PFSK-1 (cell line): ENCODE measurements around the gene NFATC4.

Experiments used
- FOXP2 ChIP-seq: optimal IDR thresholded peaks from 2 replicates; pipeline ENCODE3; 2011; ENCODE audit warnings: borderline replicate concordance, control low read depth, inconsistent platforms; ENCODE audit not compliant: insufficient read depth; ENCODE audit errors: extremely low read length, extremely low read depth
- POLR2AphosphoS5 ChIP-seq: IDR thresholded peaks from 2 replicates; pipeline ENCODE4 v1.6.1; 2012; ENCODE audit warnings: low read depth, mild to moderate bottlenecking, control low read depth, low read length, moderate library complexity
- TAF1 ChIP-seq: IDR thresholded peaks from 2 replicates; pipeline ENCODE4 v1.6.1; 2012; ENCODE audit warnings: low read length, control low read depth, borderline replicate concordance; ENCODE audit not compliant: insufficient read depth

GRCh38 chr14:24379907-24380730 lies 12.1 kb downstream of the NFATC4 start:
- no peak for TF ChIP-seq POLR2AphosphoS5
- TF ChIP-seq TAF1, result no peak
- TF ChIP-seq FOXP2, result no peak
